MM.1S (cell line): ENCODE data around the gene ZCCHC24.

Experiments
- DNase-seq: peaks from one replicate; pipeline ENCODE4 v3.0.0-alpha.2; 2015
- H2AFZ ChIP-seq: fragments of 300-600 bp; sonication (generic); 2 replicates; pipeline ENCODE4 v1.6.0; 2016; ENCODE audit warnings: antibody characterized with exemption, low read length
- H3F3A ChIP-seq: fragments of 300-600 bp; sonication (generic); 2 replicates; pipeline ENCODE4 v1.6.1; 2016; ENCODE audit warnings: mild to moderate bottlenecking, antibody characterized with exemption, low read length, moderate library complexity, mixed read lengths; ENCODE audit not compliant: insufficient read depth
- H3K27ac ChIP-seq: fragments of 300-600 bp; sonication (generic); 2 replicates; pipeline ENCODE4 v1.5.1; 2016; ENCODE audit warnings: mild to moderate bottlenecking, low read length
- H3K27me3 ChIP-seq: fragments of 300-600 bp; sonication (generic); replicated peaks from 2 replicates; pipeline ENCODE4 v1.6.0; 2016; ENCODE audit warnings: low read length; ENCODE audit not compliant: insufficient read depth
- H3K36me3 ChIP-seq: fragments of 300-600 bp; sonication (generic); replicated peaks from 2 replicates; pipeline ENCODE4 v1.6.1; 2016; ENCODE audit warnings: mild to moderate bottlenecking, low read length, mixed read lengths; ENCODE audit not compliant: insufficient read depth
- H3K4me1 ChIP-seq: fragments of 300-600 bp; sonication (generic); 2 replicates; pipeline ENCODE4 v1.6.1; 2016; ENCODE audit warnings: low read length, mixed read lengths
- H3K4me2 ChIP-seq: fragments of 300-600 bp; sonication (generic); 2 replicates; pipeline ENCODE4 v1.6.0; 2016; ENCODE audit warnings: low read depth, low read length
- H3K4me3 ChIP-seq: fragments of 300-600 bp; sonication (generic); 2 replicates; pipeline ENCODE4 v1.5.1; 2016; ENCODE audit warnings: low read length, mixed read lengths
- H3K79me2 ChIP-seq: fragments of 300-600 bp; sonication (generic); 2 replicates; pipeline ENCODE4 v1.6.1; 2016; ENCODE audit warnings: mixed run types, low read length, mixed read lengths
- H3K9ac ChIP-seq: fragments of 300-600 bp; sonication (generic); 2 replicates; pipeline ENCODE4 v1.6.1; 2016; ENCODE audit warnings: low read length, mixed read lengths
- H3K9me2 ChIP-seq: fragments of 300-600 bp; sonication (generic); replicated peaks from 2 replicates; pipeline ENCODE4 v1.6.1; 2016; ENCODE audit warnings: mild to moderate bottlenecking, low read length, mixed read lengths; ENCODE audit not compliant: insufficient read depth
- H3K9me3 ChIP-seq: fragments of 300-600 bp; sonication (generic); replicated peaks from 2 replicates; pipeline ENCODE4 v1.6.1; 2016; ENCODE audit warnings: mild to moderate bottlenecking, low read length, mixed read lengths; ENCODE audit not compliant: insufficient read depth
- H4K20me1 ChIP-seq: fragments of 300-600 bp; sonication (generic); 2 replicates; pipeline ENCODE4 v1.6.1; 2016; ENCODE audit warnings: mild to moderate bottlenecking, low read length, moderate library complexity, mixed read lengths; ENCODE audit not compliant: insufficient read depth
- CTCF ChIP-seq: fragments of 300-600 bp; sonication (generic); IDR thresholded peaks from 2 replicates; pipeline ENCODE4 v1.5.1; 2016; ENCODE audit warnings: antibody characterized with exemption, low read length, mixed read lengths
- EZH2 ChIP-seq: fragments of 300-600 bp; sonication (generic); optimal IDR thresholded peaks from 2 replicates; pipeline ENCODE3; 2017; ENCODE audit warnings: low read depth, mild to moderate bottlenecking, antibody characterized with exemption, low read length, mixed read lengths
- EZH2phosphoT487 ChIP-seq: fragments of 300-600 bp; sonication (generic); IDR thresholded peaks from 2 replicates; pipeline ENCODE4 v1.6.1; 2018; ENCODE audit warnings: antibody characterized with exemption, low read length

The ZCCHC24 gene

GRCh38 chr10:79346388-79347225 lies 98.8 kb downstream of the ZCCHC24 start:
- H2AFZ ChIP-seq, result peak overlapping the region; percentile 59
- peaks cover 49% of the 10 kb centered on the region for H3K4me1 ChIP-seq
- peaks cover 24% of the 10 kb centered on the region for H4K20me1 ChIP-seq
- peaks cover 23% of the 10 kb centered on the region for H3K36me3 ChIP-seq
- H3K4me2 ChIP-seq, result peak overlapping the region; percentile 58
- no peak for DNase-seq
- H3F3A ChIP-seq, result peaks cover 17% of the 10 kb centered on the region; the same call in 1 of the 2 replicates
- H3K9me3 ChIP-seq, result no peaks in the 10 kb centered on the region
- H3K27ac ChIP-seq, result peak overlapping the region; percentile 24; the same call in 1 of the 2 replicates
- no peak for TF ChIP-seq EZH2
- no peak for TF ChIP-seq EZH2phosphoT487
- no peak for TF ChIP-seq CTCF
- H3K27me3 ChIP-seq, result no peaks in the 10 kb centered on the region
- peak overlapping the region; percentile 19; the same call in 1 of the 2 replicates for H3K9ac ChIP-seq
- H3K79me2 ChIP-seq, result peaks cover 41% of the 10 kb centered on the region
- H3K9me2 ChIP-seq, result no peaks in the 10 kb centered on the region
- no peak overlapping the region; the same call in 1 of the 2 replicates for H3K4me3 ChIP-seq

GRCh38 chr10:79346012-79346340 lies 99.4 kb downstream of the ZCCHC24 start:
- Histone ChIP-seq H2AFZ (no peak overlapping the region), H3K36me3 (peaks cover 19% of the 10 kb centered on the region), H3K4me3 (no peak overlapping the region), H3K9me3 (no peaks in the 10 kb centered on the region), H3K79me2 (peaks cover 36% of the 10 kb centered on the region), H3K9me2 (no peaks in the 10 kb centered on the region), H4K20me1 (peaks cover 24% of the 10 kb centered on the region), H3K4me2 (no peak overlapping the region), H3K27ac (no peak overlapping the region), H3F3A (peaks cover 17% of the 10 kb centered on the region; the same call in 1 of the 2 replicates), H3K4me1 (peaks cover 49% of the 10 kb centered on the region), H3K27me3 (no peaks in the 10 kb centered on the region), H3K9ac (no peak overlapping the region)
- TF ChIP-seq EZH2, result no peak
- TF ChIP-seq CTCF, result no peak
- no peak for TF ChIP-seq EZH2phosphoT487
- DNase-seq, result no peak

GRCh38 chr10:79345241-79346011 lies 100.0 kb downstream of the ZCCHC24 start:
- H3K4me2 ChIP-seq, result no peak overlapping the region
- no peak overlapping the region for H2AFZ ChIP-seq
- peaks cover 21% of the 10 kb centered on the region for H4K20me1 ChIP-seq
- H3K9ac ChIP-seq, result no peak overlapping the region
- H3K9me2 ChIP-seq, result no peaks in the 10 kb centered on the region
- no peak overlapping the region for H3K4me3 ChIP-seq
- H3K36me3 ChIP-seq, result peaks cover 14% of the 10 kb centered on the region
- H3K79me2 ChIP-seq, result peaks cover 31% of the 10 kb centered on the region
- no peak for DNase-seq
- H3K27me3 ChIP-seq, result no peaks in the 10 kb centered on the region
- TF ChIP-seq CTCF, result no peak
- TF ChIP-seq EZH2phosphoT487, result no peak
- no peak for TF ChIP-seq EZH2
- peak overlapping the region; percentile 42; the same call in 1 of the 2 replicates for H3K27ac ChIP-seq
- peaks cover 49% of the 10 kb centered on the region for H3K4me1 ChIP-seq
- H3K9me3 ChIP-seq, result no peaks in the 10 kb centered on the region
- peaks cover 17% of the 10 kb centered on the region; the same call in 1 of the 2 replicates for H3F3A ChIP-seq
